ENCODE measurements around the gene WIPF1. TPM values are rescaled to one million over a fixed set of nuclear protein-coding genes. Genes with fewer than 3 reads are reported as not detected.

The WIPF1 gene
- total RNA-seq, 1 donor from 2014 or later, result 19.3 TPM

GRCh38 chr2:174573621-174574081 lies 24.0 kb downstream of the WIPF1 start:
- Histone ChIP-seq H3K36me3 (ENCODE audit: insufficient read depth, low read length) (peaks cover 12% of the 10 kb centered on the region), H3K4me2 (ENCODE audit: low read length) (no peak overlapping the region), H2AFZ (ENCODE audit: low read depth, low read length) (no peak overlapping the region), H3K9me3 (ENCODE audit: insufficient read depth, low read depth, low read length) (no peaks in the 10 kb centered on the region), H3K27ac (ENCODE audit: low read depth, low read length) (no peak overlapping the region), H4K20me1 (ENCODE audit: insufficient read depth, low read length) (no peaks in the 10 kb centered on the region), H3K79me2 (ENCODE audit: insufficient read depth, low read length) (no peaks in the 10 kb centered on the region), H3K9ac (ENCODE audit: low read length) (no peak overlapping the region), H3K27me3 (ENCODE audit: insufficient read depth, low read length) (no peaks in the 10 kb centered on the region), H3K4me3 (ENCODE audit: insufficient read depth, low read depth, low read length) (no peak overlapping the region), H3K4me1 (ENCODE audit: insufficient read depth, low read length) (no peaks in the 10 kb centered on the region)
- TF ChIP-seq CTCF (IDR thresholded peaks at IDR 0.05; ENCODE audit: insufficient read depth, low read depth, low read length) (no peak), EZH2 (IDR thresholded peaks at IDR 0.05; ENCODE audit: insufficient read depth, low read length) (no peak)
- peaks cover 1% of the 10 kb centered on the region for H3K4me1 Mint-ChIP-seq (ENCODE audit: low read depth, unreplicated experiment)
- FAIRE-seq (no peak), DNase-seq (ENCODE audit: low read depth) (no peak)
- peaks cover 3% of the 10 kb centered on the region for H3K36me3 Mint-ChIP-seq (ENCODE audit: low read depth, unreplicated experiment)
- no peaks in the 10 kb centered on the region for H3K27me3 Mint-ChIP-seq (ENCODE audit: low read depth, unreplicated experiment)
- no peak overlapping the region for H3K27ac Mint-ChIP-seq (ENCODE audit: unreplicated experiment)
- H3K9me3 Mint-ChIP-seq (ENCODE audit: unreplicated experiment), result no peaks in the 10 kb centered on the region
- no peak overlapping the region for H3K4me3 Mint-ChIP-seq (ENCODE audit: unreplicated experiment)

- H3K4me3 Mint-ChIP-seq (ENCODE audit: unreplicated experiment), result no peak overlapping the region
- H3K9ac ChIP-seq (ENCODE audit: low read length), result no peak overlapping the region
- no peak overlapping the region for H3K27ac Mint-ChIP-seq (ENCODE audit: unreplicated experiment)
- H2AFZ ChIP-seq (ENCODE audit: low read depth, low read length), result no peak overlapping the region
- H3K4me1 Mint-ChIP-seq (ENCODE audit: low read depth, unreplicated experiment), result no peaks in the 10 kb centered on the region
- no peak overlapping the region for H3K4me2 ChIP-seq (ENCODE audit: low read length)
- peaks cover 3% of the 10 kb centered on the region for H3K36me3 Mint-ChIP-seq (ENCODE audit: low read depth, unreplicated experiment)
- H3K9me3 ChIP-seq (ENCODE audit: insufficient read depth, low read depth, low read length), result no peaks in the 10 kb centered on the region
- no peaks in the 10 kb centered on the region for H3K27me3 Mint-ChIP-seq (ENCODE audit: low read depth, unreplicated experiment)
- H3K9me3 Mint-ChIP-seq (ENCODE audit: unreplicated experiment), result no peaks in the 10 kb centered on the region
- no peaks in the 10 kb centered on the region for H3K79me2 ChIP-seq (ENCODE audit: insufficient read depth, low read length)
- FAIRE-seq, result no peak
- no peak overlapping the region for H3K4me3 ChIP-seq (ENCODE audit: insufficient read depth, low read depth, low read length)
- TF ChIP-seq CTCF (IDR thresholded peaks at IDR 0.05; ENCODE audit: insufficient read depth, low read depth, low read length) (no peak), EZH2 (IDR thresholded peaks at IDR 0.05; ENCODE audit: insufficient read depth, low read length) (no peak)
- H3K27ac ChIP-seq (ENCODE audit: low read depth, low read length), result no peak overlapping the region
- no peaks in the 10 kb centered on the region for H3K27me3 ChIP-seq (ENCODE audit: insufficient read depth, low read length)
- H3K36me3 ChIP-seq (ENCODE audit: insufficient read depth, low read length), result peaks cover 12% of the 10 kb centered on the region
- no peak for DNase-seq (ENCODE audit: low read depth)
- no peaks in the 10 kb centered on the region for H4K20me1 ChIP-seq (ENCODE audit: insufficient read depth, low read length)
- H3K4me1 ChIP-seq (ENCODE audit: insufficient read depth, low read length), result no peaks in the 10 kb centered on the region
These were observed 25.0 kb downstream of the WIPF1 start for GRCh38 chr2:174572556-174572955.

- no peak overlapping the region for H3K4me3 ChIP-seq (ENCODE audit: insufficient read depth, low read depth, low read length)
- H3K36me3 ChIP-seq (ENCODE audit: insufficient read depth, low read length), result peaks cover 12% of the 10 kb centered on the region
- H3K4me1 ChIP-seq (ENCODE audit: insufficient read depth, low read length), result no peaks in the 10 kb centered on the region
- no peaks in the 10 kb centered on the region for H3K27me3 ChIP-seq (ENCODE audit: insufficient read depth, low read length)
- H4K20me1 ChIP-seq (ENCODE audit: insufficient read depth, low read length), result no peaks in the 10 kb centered on the region
- no peak for DNase-seq (ENCODE audit: low read depth)
- H3K9ac ChIP-seq (ENCODE audit: low read length), result no peak overlapping the region
- no peaks in the 10 kb centered on the region for H3K9me3 ChIP-seq (ENCODE audit: insufficient read depth, low read depth, low read length)
- H3K27ac ChIP-seq (ENCODE audit: low read depth, low read length), result no peak overlapping the region
- no peak overlapping the region for H3K4me3 Mint-ChIP-seq (ENCODE audit: unreplicated experiment)
- no peak overlapping the region for H3K4me2 ChIP-seq (ENCODE audit: low read length)
- no peak for FAIRE-seq
- TF ChIP-seq CTCF (IDR thresholded peaks at IDR 0.05; ENCODE audit: insufficient read depth, low read depth, low read length) (no peak), EZH2 (IDR thresholded peaks at IDR 0.05; ENCODE audit: insufficient read depth, low read length) (no peak)
- no peaks in the 10 kb centered on the region for H3K79me2 ChIP-seq (ENCODE audit: insufficient read depth, low read length)
- no peak overlapping the region for H2AFZ ChIP-seq (ENCODE audit: low read depth, low read length)
- H3K27ac Mint-ChIP-seq (ENCODE audit: unreplicated experiment), result no peak overlapping the region
- H3K27me3 Mint-ChIP-seq (ENCODE audit: low read depth, unreplicated experiment), result no peaks in the 10 kb centered on the region
- no peaks in the 10 kb centered on the region for H3K9me3 Mint-ChIP-seq (ENCODE audit: unreplicated experiment)
- H3K4me1 Mint-ChIP-seq (ENCODE audit: low read depth, unreplicated experiment), result no peaks in the 10 kb centered on the region
- peaks cover 3% of the 10 kb centered on the region for H3K36me3 Mint-ChIP-seq (ENCODE audit: low read depth, unreplicated experiment)
These were observed 25.8 kb downstream of the WIPF1 start for GRCh38 chr2:174571669-174572323.

All from astrocyte (in vitro differentiated cells and primary cell).